Medulla oblongata (tissue), 1 donor: ENCODE data around the gene SCAMP4.

Source experiments
- DNase-seq: peaks from one replicate; pipeline ENCODE4 v3.0.0-alpha.2; 2015; ENCODE audit errors: extremely low spot score

Gene SCAMP4

DNA sequence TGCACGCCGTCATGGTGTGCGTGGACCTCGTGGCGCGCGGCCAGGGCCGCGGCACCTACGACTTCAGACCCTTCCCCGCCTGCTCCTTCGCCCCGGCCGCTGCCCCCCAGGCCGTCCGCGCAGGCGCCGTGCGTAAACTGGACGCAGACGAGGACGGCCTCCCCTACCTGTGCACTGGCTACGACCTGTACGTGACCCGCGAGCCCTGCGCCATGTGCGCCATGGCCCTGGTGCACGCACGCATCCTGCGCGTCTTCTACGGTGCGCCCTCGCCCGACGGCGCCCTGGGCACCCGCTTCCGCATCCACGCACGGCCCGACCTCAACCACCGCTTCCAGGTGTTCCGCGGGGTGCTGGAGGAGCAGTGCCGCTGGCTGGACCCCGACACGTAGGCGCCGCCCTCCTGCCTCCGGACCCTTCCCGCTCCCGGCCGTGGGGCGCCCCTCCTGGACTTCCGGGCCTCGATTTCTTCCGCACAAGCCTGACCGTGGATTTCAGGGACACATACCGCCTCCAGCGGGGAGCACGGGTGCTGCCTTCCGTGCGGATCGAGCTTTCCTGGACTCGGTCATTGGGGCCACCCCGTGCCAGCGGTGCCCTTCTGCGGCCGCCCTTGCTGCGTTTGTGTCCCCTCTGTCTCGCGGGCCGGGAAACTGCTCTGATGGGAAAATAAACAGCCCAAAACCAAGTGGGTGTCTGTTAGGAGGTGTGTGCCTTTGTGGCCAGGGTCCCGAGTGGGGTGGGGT, 7.7 kb downstream of the SCAMP4 start:
- DNase-seq = no peak

DNA sequence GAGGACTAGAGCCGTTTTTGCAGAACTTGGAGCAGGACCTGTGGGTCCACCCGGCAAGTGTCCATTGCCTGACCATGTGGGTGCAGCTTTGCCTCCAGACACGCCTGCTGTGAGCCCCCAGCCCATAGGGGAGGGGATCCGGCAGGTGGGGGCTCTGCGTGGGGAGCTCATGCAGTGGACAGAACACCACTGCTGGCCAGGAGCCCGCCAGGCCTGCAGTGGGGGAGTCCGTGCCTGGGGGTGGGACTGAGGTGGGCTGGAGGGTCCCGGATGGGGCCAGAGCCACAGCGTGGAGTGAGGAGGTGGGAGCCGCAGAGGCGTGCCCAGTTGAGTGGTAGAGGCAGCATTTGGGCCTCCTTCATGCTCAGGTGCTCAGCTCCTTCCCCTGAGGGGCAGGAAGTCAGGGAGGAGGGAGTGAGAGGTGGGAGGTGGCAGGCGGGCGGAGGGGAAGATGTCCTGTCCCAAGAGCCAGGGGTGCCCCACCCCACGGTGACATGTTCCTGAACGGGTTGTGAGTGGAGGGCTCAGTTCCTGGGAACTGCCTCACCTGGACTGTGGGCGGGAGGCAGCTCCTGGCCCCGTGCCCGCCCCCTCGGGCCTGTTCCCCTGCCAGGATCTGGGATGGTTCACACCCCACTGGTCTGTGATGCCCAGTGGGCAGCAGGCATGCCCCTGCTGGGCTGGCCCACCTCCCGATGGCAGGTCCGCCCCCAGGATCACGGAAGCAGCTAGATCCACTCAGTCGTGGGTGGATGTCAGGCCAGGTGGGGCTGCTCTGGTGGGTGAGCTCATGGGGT, 8.8 kb downstream of the SCAMP4 start:
- no peak for DNase-seq

DNA sequence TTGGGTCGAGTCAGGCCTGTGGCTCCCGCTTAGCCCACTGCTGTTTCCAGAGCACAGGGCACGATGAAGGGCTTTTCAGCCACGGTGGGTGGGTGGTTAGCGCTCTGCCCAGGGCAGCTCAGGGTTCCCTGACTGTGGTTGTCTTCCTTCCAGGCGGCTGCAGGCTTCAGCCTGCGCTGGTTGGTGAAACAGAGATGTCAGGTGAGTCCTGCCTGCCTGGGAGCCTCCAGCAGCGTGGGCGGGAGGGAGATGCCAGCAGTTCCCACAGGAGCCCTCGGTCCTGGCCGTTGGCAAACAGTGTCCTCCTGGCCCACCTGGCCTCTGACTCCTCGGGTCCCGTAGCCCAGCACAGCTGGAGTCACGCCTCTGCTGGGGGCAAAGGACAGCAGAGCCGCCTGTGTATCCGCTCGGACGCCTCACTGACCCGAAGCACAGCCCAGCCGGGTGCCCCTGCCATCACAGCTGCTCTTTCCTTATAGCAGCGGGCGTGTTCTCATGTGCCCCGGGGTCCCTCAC, 9.7 kb downstream of the SCAMP4 start:
- no peak for DNase-seq

DNA sequence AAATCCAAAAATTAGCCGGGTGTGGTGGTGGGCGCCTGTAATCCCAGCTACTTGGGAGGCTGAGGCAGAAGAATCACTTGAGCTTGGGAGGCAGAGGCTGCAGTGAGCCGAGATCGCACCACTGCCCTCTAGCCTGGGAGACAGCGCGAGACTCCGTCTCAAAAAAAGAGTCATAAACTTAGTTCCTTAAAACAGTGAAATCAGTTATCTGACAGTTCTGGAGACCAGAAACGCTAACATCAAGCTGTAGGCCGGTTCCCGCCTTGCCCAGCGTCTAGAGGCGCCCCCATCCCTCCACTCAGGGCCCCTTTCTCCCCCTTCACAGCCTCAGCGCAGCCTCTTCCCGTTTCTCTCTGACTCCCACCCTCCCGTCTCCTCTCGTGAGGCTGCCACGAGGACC, 11.9 kb downstream of the SCAMP4 start:
- no peak for DNase-seq

DNA sequence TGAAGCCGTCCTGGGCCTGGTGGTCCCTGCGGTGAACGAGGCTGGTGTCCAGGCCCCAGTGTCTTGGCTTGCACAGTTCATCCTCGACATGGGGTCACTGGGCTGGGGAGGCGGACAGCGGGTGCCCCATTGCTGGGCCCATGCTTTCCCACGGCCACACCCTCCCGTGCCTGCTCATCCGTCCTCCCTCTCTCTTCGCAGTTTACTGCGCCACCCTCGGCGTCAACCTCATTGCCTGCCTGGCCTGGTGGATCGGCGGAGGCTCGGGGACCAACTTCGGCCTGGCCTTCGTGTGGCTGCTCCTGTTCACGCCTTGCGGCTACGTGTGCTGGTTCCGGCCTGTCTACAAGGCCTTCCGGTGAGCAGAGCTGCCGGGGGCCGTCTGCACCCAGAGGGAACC, 12.7 kb downstream of the SCAMP4 start:
- no peak for DNase-seq

DNA sequence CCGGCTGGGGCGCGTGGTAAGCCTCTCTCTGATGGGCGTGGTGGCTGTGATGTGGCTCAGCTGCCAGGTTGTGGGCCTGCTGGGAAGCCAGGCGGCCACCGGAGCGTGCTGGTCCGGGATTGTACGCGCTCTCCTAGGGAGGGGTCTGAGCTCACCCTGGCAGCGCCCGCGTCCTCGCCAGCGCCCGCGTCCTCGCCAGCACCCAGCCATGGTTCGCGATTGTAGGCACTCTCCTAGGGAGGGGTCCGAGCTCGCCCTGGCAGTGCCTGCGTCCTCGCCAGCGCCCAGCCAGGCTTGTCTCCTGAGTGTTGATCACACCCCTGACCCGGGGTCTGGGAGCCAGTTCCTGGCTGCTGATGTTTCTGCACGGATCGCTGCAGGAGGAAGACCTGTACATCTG, 13.8 kb downstream of the SCAMP4 start:
- no peak for DNase-seq

DNA sequence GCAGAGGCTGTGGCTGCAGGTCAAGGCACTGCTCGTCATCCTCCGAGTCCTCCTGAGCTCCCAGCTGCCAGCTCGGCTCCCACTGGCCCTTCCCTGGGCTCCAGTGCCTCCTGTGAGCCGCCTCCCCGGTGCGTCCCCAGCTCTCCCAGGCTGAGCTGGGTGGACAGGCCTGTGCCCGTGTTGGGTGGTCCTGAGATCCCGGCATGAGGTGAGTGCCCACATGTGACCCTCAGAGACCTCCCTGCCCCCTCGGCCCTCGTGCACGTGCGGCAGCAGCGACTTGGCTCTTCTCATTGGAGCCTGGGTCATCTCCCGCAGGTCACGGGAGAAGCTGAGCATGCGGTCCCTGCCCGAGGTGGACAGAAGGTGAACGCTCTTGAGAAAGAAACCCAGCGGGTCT, 15.4 kb downstream of the SCAMP4 start:
- no peak for DNase-seq

DNA sequence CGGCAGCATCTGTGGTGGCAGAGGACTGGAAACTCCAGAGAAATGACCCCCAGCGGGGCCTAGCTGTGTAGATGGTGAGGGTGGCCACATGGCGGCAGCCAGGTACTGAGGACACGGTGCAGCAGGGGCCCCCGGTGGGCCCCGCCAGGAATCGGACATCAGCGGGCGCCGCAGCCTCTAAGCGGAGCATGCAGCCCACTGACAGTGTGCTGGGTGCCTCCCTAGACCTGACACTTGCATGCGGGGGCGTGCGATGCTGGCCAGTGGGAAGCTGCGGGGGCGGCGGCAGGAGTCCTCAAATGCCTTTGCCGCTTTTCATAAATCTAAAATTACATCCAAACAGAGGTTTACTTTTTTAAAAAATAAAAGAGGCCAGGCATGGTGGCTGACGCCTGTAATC, 16.1 kb downstream of the SCAMP4 start:
- no peak for DNase-seq

DNA sequence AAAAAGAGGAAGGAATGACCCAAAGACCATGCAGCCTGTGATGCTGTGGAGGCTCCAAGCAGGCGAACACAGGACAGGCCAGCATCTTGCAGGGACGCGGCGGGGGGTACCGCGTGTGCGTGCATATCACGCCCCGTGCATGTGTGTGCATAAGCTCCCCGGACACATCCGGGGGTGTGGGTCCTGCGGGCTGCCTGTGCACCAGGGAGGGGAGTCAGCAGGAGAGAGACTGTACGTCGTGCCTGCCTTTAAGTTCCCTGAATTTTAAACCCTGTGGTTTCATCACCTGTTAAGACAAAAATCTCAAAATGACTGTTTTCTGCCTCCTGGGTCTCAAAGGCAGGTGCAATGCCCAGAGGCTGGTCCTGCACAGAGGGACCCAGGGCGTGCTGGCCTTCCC, 16.6 kb downstream of the SCAMP4 start:
- no peak for DNase-seq

DNA sequence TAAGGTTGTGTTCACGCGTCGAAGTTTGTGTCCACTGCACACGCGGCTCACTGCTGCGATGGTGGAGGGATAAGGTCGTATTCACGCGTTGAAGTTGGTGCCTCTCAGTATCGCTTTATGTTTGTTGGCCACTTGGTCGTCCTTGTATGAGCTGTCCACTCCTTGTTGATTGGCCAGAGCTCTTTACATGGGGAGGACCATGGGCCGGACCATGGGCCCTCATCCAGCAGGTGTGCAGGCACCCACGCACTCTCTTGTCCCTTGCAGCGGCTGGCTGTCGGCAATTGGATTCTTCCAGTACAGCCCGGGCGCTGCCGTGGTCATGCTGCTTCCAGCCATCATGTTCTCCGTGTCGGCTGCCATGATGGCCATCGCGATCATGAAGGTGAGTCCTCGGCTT, 17.6 kb downstream of the SCAMP4 start:
- no peak for DNase-seq

DNA sequence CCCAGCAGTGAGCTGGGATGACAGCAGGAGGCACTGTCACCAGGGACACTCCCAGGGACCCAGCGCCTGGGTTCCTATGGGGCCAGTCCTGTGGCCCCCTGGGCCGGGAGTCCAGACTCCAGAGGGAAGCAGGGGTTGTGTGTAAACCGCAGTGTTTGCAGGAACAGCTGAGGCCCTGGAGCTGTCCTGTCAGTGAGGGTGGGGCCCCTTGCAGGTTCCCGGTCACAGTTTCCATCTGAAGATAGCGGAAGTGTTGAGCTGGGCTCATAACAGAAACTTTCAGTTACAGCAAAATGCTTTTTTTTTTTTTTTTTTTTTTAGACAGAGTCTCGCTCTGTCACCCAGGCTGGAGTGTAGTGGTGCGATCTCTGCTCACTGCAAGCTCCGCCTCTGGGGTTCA, 18.1 kb downstream of the SCAMP4 start:
- no peak for DNase-seq

DNA sequence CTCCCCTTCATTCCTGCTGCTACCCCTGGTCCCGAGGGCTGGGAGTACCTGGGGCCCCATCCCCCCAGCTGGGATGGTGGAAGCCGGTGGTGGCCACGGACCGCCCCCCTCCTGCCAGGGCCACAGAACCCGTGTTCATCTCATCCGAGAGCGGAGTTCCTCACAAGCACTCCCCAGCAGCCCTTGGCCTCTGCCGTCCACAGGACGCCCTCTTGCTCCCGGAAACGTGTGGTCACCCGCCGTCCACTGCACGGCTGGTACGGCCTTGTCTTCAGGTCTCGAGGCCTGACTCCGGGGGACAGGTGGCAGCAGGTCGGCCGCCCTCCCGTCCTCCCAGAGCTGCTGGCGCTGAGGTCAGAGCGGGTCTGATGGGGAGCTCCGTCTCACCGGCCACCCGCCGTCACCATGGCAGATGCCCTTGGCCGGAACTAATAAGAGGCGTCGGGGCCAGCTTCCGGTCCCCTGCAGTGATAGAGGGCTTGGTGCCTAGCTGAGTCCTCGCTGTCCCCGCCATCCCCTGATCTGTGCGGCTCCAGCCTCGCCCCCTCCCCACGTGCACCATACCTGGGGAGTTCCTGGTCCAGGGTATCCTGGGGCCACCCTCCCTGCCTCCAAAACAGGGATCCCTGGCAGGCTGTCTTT, 19.2 kb downstream of the SCAMP4 start:
- DNase-seq = no peak

DNA sequence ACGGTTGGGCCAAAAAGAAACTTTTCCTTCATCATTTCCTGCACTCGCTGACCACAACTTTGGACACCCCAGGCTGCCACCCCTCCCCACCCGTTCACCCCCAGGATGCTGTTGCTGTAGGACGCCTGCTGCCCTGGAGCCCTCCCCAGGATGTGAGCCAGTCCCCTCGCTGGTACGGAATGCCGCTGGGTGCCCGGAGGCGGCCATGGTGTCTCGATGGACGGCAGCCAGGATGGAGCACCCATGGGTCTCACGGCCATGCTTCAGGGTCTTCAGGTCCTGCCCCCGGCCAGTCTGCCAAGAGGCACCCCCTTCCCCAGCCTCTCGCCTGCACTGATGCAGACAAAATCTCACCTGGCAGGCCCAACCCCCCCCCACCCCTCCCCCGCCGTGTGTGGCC, 20.3 kb downstream of the SCAMP4 start:
- no peak for DNase-seq

DNA sequence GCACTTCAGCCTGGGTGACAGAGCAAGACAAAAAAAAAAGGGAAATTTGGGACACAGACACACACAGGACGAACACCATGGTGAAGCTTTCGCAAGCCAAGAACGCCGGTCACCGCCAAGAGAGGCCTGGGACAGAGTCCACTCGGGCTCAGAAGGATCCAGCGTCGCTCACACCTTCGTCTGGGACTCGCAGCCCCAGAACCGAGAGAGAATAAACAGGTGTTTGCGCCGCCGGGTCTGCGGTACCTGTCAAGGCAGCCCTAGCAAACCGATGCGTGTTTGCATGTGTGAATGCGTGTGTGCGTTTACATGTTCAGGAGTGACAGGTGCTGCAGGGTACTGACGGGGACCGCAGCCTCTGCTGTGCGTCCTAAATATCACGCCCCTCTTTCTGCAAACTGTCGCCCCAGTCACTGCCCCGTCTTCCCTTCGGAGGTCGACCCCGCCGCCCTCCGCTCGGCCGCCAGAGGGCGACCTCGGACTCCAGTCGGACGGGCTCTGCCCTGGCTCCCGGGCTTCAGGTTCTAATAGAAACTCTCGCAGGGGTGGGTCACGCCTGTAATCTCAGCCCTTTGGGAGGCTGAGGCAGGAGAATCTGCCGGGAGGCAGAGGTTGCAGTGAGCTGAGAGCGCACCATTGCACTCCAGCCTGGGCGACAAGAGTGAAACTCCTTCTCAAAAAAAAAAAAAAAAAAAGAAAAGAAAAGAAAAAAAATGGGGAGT, 24.0 kb downstream of the SCAMP4 start:
- peak; percentile 81 for DNase-seq

DNA sequence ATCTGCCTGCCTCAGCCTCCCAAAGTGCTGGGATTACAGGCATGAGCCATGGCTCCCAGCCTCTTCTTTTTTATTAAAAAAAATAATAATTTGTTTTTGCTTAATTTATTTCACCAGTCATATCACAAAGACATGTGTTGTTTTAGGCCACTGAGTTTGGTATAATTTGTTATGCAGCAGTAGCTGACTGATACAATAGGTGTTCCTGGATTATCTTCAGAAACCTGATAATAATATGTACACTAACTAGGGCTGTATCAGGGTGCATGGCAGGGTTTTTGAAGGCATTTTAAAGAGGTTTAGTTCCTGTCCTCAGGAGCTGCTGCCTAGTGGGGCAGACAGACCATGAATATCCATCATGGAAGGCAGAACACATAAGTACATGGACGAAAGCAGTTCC, 26.2 kb downstream of the SCAMP4 start:
- DNase-seq = no peak

DNA sequence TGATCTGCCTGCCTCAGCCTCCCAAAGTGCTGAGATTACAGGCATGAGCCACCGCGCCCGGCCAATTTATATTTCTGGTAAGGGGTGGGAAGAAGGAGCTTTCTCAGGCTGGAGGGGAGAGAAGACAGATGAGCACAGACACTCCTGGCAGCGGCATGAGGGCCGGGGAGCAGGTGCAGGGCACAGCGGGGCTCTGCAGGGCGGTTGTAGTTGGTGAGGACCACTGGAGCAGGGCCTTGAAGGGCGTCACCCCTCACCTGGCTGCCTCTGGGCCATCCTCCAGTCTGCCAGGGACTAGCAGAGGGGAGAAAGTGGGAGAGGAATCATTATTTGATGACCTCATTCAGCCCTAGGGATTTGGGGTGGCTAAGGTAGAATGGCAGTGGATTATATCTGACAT, 27.2 kb downstream of the SCAMP4 start:
- no peak for DNase-seq

DNA sequence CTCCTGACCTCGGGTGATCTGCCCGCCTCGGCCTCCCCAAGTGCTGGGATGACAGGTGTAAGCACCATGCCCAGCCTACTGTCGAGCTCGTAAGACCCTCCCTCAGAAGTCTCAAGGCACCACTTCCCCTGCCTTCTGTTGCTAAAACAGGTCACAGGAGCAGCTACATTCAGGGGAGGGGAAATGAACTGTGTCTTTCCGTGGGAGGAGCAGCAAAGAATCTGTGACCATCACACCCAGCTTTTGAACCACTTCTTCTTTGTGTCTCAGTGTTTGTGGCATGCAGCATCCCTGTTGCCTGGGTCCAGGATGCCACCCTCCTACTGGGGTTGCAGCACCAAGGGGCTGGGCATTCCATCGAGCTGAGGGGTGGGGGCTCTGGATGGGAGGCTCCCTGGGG, 28.0 kb downstream of the SCAMP4 start:
- no peak for DNase-seq

DNA sequence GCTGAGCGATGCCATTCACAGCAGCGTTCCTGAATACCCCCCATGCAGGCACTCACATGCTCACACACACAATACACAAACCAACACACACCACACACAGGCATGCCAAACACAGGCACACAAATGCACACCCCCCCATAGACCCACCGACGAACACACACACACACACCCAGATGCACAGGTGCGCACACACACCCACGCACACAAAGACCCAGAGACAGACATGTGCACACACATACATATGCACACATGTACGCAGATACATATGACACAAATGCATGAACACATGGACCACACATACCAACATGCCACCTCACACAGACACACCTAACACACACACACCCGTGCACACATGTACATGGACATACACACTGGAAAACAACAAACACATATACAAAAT, 28.7 kb downstream of the SCAMP4 start:
- DNase-seq = no peak

DNA sequence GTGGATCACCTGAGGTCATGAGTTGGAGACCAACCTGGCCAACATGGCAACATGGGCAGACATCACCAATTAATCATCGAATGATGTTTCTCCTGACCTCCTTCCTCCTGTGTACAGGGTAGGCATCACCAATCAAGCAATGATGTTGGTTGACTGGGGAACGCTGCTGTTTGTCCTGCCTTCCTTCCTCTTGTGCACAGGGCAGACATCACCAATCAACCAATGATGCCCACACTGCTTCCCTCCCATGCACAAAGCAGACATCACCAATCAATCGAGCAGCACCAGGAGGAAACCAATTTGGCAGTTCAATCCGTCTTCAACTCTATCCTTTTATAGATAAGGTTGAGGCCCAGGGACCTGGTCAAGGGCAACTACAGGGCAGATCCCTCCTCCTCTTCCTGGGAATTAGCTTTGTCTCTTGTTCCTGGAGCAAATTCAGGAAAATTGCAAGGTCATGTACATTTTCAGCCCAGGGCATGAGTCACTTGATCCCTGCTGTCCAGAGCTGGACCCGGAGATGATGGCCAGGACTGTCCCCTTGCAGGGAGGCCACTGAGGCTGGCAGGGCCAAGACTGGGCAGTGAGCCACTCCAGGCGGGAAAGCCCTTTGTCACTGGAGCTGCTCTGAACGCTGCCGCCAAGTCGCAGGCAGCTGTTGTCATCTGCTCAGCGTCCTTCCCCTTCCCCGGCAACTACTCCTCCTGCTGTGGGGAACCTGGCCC, 30.4 kb downstream of the SCAMP4 start:
- peak; percentile 72 for DNase-seq

DNA sequence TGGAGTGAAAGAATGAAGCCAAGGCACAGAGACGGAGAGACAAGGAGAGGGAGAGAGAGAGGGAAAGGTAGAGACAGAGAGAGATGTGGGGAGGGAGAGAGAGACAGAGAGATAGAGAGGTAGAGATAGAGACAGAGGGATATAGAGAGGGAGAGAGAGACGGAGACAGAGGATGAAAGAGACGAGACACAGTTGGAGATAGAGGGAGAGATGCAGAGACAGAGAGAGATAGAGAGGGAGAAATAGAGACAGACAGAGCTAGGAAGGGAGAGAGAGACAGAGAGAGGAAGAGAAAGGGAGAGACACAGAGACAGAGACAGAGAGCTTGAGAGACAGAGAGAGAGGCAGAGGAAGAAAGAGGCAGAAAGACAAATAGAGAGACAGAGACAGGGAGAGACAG, 31.2 kb downstream of the SCAMP4 start:
- no peak for DNase-seq

DNA sequence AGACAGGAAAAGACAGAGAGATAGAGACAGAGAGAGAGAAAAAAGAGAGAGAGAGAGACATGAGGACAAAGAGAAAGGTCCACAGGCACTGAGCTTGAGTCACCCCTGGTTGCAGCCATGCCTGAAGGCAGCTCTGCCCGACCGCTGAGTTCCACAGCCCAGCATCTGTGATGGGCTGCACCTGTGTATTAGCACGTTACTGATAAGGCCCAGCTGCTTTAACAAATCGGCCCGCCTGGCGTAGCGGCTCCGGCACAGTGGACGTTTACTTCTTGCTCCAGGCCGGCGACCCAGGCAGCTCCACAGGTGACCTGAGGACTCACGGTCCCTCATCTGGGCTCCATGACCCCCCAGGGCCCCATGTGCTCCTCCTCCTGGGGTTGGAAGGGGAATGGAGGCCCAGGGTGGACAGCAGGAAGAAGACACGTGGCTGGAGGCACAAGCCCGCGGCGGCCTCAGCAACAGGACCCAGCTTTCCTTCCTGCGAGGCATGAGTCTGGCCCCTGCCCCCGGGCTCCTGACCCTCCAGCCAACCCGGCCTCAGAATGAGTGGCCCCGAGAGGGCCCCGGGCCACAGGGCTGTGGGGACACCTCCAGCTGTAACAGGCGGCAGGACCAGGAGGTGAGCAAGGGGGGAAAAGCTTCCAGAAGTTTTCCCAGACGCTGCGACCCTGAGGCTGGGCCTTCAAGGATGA, 31.9 kb downstream of the SCAMP4 start:
- DNase-seq = no peak
